Measurements from ENCODE around the gene ARL14.

The ARL14 gene

GRCh38 chr3:160719710-160720109, 42.8 kb downstream of the ARL14 start:
- DNase-seq (ENCODE audit: extremely low read depth in 1 of 2, low read depth in 1 of 2): no peak

GRCh38 chr3:160720123-160720746, 43.3 kb downstream of the ARL14 start:
- no peak for DNase-seq (ENCODE audit: extremely low read depth in 1 of 2, low read depth in 1 of 2)

- DNase-seq (ENCODE audit: extremely low read depth in 1 of 2, low read depth in 1 of 2): no peak
These were observed 45.4 kb downstream of the ARL14 start for GRCh38 chr3:160722331-160722730.

- DNase-seq (ENCODE audit: extremely low read depth in 1 of 2, low read depth in 1 of 2): no peak
These were observed 48.4 kb downstream of the ARL14 start for GRCh38 chr3:160725338-160725737.

Data from stimulated activated CD8-positive, alpha-beta memory T cell treated with anti-CD3 and anti-CD28 coated beads, Interleukin-7, amount 100 ng/mL, for 48 hours (primary cell).